Kidney glomerular epithelial cell (primary cell): ENCODE results near the gene ZNF727.
"Not testable (repeated sequence)": the region's sequence is repeated elsewhere in the genome, so short reads cannot be mapped to it uniquely, and the experiment has no call there.

Source experiments
- DNase-seq: peaks from one replicate; lab custom pipeline; 2025; lab: John Stamatoyannopoulos, UW

Gene ZNF727

DNA sequence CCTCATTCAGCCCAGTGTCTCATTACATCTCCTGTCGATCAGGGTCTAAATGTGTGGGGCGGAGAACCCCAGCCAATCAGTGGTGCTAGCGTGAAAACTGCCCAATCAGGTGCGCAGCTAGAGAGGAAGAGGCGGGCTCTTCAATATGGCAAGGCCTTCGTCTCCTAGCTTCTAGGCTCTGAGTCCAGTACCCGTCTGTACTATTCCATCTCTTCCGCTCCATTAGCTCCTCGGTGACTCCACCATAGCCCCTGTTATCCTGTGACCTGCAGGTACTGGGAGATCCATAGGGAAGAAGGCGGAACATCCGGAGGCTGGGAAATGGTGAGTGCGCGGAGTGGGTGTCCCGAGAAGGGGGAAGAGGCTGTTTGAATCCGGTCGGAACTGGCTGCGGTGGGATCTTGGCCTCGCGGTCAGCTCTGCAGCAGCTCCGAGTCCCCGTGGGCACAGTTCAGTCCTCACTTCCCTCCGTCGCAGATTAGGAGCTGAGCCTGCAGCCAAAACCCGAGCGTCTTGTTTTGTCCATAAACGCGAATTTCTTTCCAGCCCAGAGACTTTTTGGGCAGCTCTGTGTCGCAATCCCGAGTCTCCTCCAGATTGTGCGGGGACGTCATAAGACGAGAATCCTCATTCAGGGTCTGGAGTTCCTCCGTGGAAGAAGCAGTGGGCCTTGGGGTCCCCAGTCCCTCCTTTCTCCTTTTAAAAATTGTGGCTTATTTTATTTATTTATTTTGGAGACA lies at the start of gene ZNF727:
Gene ZNF727 (plus strand): TSS at position 134 of the 740 bp plus-strand sequence. CDS start 188 bp downstream, at position 322.
- DNase-seq, result no peak

- no peak for DNase-seq
Measured at GRCh38 chr7:63998549-63998948, 46.7 kb upstream of the ZNF727 start, which contains the start of gene ZNF722. ZNF722 (plus strand) TSS chr7:63998849; CDS start chr7:63998962, 113 bp downstream.

- DNase-seq, result not testable (repeated sequence)
Measured at GRCh38 chr7:64015496-64015895, 29.7 kb upstream of the ZNF727 start.

DNA sequence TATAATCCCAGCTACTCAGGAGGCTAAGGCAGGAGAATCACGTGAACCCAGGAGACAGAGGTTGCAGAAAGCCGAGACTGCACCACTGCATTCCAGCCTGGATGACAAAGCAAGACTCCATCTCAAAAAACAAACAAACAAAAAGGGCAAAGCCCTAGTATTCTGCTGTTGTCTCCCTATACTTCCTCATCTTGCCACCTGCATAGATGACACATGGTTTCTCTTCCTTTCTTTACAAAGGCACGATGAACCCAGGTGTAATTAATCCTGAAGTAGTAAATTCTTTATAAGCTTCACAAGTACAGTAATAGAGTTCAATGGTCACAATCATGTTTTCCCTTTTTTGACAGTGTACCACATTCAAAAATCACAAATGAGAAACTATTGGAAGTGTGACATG lies 9.8 kb upstream of the ZNF727 start:
- no peak for DNase-seq

DNA sequence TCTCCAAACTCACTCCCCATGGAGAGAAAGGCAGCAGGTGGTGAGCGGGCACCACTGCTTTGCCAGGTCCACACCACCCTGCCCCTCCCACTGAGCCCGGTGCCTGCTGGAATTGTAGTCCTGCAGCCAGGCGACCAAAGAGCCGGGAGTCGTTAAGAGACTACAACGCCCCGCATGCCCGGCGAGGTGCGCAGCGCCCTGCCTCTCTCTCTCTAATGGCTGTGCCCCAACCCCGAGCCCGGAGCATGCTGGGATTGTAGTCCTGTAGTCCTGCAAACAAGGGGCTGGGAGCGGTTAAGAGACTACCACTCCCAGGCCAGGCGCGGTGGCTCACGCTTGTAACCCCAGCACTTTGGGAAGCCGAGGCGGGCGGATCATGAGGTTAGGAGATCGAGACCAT lies 8.1 kb upstream of the ZNF727 start:
- no peak for DNase-seq

GRCh38 chr7:64046041-64046389 lies 781 bp downstream of the ZNF727 start:
- no peak for DNase-seq

GRCh38 chr7:64077837-64078698 lies 32.8 kb downstream of the ZNF727 start:
- not testable (repeated sequence) for DNase-seq

- no peak for DNase-seq
Measured at GRCh38 chr7:64078699-64078994, 33.4 kb downstream of the ZNF727 start.

DNA sequence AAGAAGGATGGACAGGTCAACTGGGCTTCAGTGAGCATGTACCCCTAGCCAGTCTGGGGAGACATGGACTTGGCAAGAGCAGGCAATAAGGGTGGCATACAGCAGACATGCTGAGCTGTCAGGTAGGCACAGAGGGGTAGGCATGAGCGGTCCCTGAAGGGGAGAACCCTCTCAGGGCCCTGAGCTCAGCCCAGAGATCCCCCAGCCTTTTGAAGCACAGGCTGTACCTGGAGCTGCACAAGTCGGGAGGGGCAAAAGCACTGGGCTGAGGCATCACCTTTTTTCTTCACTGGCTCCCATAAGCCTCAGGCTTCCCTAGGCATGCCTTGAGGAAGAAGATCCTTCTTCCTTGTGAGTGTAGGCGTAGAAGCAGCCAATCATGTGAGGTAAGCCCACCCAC lies 42.3 kb downstream of the ZNF727 start:
- DNase-seq, result no peak

DNA sequence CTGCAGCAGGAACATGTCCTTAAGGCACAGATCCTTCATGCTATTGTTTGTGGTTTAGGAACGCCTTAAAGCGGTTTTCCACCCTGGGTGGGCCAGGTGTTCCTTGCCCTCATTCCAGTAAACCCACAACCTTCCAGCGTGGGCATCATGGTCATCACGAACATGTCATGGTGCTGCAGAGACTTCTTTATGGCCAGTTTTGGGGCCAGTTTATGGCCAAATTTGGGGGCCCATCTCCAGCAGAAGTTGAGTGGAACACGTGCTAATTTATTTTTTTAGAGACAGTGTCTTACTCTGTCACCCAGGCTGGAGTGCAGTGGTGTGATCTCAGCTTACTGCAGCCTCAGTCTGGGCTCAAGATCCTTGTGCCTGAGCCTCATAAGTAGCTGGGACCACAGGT lies 43.6 kb downstream of the ZNF727 start:
- DNase-seq, result not testable (repeated sequence)
